ENCODE data around the gene MCOLN2.
A peak's percentile ranks its signal among the peaks of the same experiment; 100 is the strongest.

MCOLN2 gene

DNA sequence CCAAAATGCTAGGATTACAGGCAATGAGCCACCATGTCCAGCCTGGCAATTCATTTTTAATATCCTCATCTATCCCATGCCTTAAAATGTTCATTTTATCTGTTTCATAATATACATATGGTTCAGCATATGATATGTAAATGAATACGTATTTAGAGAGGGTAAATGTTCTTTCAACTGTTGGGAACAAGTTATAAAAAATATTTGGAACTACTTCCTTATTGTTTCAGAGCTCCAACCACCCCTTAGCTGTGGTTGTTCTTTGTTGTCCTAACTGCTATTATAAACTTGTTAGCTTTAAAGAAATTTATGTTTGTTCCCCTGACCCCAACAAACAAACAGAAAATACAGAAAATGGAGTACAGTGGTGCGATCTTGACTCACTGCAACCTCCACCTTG lies 14.5 kb downstream of the MCOLN2 start:
- DNase-seq: no peak

DNA sequence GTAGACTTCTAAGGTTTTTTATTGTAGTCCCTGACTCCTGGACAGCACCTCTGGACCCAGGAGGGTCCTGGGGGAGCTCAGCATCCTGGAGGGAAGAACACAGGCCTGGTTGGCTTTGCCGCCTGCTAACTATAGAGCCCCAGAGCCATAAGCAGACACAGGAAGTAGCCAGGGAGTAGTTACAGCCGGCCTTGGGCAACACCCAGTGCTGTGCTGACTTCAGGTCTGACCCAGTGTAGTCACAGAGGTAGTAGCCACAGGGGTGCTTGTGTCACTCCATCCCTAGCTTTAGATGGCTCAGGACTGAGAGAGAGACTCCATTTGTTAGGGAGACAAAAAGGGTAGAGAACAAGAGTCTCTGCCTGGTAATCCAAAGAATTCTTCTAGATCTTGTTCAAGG lies 21.9 kb downstream of the MCOLN2 start:
- DNase-seq: no peak

DNA sequence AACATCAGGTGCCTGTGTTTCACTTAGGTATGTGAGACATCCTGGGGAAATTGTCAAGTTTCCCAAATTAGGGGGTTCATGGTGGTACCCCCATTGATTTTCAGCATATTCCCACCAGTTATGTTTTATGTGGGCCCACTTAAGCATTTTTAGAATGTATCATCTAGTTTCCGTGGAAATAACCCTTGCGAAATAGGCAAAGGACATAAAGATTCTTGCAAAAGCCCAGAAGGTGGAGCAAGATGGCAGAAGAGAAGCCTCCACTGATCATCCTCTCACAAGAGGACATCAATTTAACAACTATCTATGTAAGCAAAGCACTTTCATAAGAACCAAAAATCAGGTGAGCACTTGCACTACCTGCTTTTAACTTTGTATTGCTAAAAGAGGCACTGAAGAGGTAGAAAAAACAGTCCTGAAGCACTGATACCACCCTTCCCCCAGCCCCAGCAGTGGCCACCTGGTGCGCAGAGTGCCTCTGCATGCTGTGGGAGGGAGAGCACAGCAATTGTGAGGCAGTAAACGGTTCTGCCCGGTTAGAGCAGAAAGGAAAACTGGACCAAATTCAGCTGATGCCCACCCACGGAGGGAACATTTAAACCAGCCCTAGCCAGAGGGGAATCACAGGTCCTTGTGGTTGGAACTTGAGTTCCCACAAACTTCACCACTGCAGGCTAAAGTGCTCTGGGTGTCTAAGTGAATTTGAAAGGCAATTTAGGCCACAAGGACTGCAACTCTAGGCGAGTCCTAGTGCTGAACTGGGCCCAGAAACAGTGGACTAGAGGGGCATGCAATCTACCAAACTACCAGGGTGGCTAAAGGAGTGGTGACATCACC lies 23.2 kb downstream of the MCOLN2 start:
- DNase-seq: peak; percentile 67

DNA sequence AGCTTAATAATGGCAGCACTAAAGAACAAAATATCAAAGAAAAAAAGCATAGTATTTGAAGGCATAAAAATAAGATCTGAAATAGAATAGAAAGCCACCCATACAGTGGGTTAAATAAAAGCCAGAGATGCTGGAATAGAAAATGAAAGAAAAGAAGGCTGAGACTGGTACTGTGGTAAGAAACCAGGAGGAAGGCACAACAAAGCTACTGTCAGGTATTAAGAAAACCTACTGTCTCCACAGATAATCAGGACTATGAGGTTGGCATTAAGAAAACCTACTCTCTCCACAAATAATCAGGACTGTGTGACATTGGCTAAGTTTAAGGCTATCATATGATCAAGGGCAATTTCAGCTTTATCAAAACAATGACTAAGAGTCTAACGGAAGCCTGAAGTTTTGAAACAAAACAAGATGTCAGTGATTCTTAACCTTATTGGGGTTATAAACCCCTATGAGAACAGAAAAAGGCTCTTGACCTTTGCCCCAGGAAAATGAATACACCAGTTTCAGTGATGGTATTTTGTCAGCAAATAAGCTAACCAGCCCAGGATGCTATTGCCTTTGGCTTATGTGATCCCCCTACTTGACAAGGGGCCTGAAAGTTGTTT lies 24.4 kb downstream of the MCOLN2 start:
- DNase-seq: peak; percentile 22

DNA sequence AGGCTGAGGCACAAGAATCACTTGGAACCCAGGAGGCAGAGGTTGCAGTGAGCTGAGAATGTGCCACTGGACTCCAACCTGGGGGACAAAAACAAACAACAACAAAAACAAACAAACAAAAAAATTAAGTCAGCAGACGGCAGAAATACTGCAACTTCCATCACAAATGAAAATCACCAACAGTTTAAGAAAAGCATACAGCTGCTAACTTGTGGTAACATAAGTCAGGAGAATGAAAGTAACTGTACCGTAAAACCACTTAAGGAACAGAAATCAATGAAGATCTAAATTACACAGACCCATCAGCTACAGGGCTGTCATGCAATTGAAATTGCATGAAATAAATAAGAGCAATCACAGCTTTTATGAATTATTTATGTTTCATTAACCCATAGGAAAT lies 25.0 kb downstream of the MCOLN2 start:
- DNase-seq: no peak

DNA sequence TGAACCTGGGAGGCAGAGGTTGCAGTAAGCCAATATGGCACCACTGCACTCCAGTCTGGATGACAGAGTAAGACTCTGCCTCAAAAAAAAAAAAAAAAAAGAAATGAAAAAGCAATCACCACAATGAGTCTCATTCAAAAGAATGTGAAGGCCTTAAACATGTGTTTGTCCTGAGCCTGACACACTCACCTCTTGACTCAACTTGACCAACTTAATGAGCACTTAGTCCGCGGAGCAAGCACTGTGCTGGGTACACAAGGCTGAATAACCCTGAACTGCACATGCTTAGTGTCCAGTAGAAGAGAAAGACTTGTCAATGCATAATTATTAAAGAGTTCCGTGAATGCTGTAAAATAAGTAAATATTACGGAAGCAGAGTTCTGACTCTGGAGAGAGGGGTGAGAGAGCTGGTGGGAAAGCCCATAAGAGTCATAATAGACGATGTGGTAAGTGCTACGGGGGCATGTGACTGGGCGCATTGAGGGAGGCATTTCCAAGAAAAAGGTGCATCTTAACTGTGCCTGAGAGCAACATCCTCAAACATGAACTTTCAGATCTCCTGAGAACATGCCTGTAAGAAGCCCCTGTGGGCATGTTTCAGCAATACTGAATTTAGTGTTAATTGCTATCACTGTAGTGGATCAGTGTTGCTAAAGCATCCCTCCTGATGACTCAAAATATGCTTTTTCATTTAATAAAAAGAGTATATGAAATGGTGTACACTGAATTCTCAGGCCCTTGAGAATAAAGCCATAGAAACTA lies 27.2 kb downstream of the MCOLN2 start:
- peak; percentile 42 for DNase-seq

DNA sequence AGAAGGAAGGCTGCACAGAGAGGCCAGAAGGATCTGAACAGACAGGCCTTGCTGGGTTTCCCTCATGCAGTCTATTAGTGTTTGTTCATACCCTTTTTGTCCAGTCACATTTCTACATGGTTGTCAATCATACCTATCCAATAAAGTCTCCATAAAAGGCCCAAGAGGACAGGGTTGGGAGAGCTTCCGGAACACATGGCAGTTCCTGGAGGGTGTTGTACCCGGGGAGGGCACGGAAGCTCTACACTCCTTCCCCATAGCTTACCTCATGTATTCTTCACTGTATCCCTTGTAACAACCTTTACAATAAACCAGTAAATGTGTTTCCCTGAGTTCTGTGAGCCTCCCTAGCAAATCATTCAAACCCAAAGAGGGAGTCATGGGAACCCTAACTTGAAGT lies 28.0 kb downstream of the MCOLN2 start:
- no peak for DNase-seq

DNA sequence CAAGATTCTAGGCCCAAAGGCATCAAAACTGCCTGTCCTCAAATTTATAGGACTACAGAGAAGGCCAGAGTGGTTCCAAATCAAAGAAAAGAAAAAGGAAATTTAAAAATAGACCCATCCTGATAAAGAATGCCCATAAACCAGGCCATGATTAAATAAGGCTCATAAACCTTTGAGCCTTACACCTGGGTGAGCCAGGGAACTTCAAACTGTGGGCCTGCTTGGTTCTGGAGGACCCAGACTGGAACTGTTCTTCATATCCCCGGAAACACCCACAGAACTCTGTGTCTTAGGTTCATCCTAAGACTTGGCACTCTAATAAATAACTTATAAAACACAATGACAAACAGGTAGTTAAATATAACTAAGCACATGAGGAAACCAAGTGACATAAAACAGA lies 28.8 kb downstream of the MCOLN2 start:
- DNase-seq: no peak

DNA sequence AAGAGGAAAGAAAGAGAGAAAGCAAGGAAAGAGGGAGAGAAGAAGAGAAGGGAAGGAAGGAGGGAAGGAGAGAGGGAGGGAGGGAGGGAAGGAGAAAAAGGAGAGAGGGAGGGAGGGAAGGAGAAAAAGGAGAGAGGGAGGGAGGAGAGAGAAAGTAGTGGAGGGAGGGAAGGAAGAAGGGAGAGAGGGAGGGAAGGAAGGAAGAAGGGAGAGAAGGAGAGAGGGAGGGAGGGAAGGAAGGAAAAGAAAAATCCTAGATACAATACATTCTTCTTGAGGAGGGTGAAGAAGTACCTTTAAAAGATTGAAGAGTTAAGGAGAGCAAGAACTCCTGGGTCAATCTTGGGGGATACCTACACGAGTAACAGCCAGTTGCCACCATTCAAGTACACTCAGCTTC lies 29.2 kb downstream of the MCOLN2 start:
- no peak for DNase-seq

DNA sequence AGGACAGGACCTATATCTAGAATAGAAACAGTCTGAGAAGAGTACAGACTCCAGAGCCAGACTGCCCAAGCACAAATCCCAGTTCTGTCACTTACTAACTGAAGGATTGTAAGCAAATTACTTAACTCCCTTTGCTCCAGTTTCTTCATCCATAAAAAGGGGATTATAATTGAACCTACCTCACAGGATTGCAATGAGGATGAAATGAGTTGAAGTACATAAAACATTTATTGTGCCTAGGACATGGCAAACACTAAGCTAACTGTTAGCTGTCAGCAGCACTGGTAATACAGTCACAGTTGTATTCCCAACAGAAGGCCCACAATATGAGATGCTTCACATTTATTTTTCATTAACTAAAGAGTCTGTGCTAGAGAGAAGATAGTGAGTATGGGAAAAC lies 33.9 kb downstream of the MCOLN2 start:
- DNase-seq: no peak

DNA sequence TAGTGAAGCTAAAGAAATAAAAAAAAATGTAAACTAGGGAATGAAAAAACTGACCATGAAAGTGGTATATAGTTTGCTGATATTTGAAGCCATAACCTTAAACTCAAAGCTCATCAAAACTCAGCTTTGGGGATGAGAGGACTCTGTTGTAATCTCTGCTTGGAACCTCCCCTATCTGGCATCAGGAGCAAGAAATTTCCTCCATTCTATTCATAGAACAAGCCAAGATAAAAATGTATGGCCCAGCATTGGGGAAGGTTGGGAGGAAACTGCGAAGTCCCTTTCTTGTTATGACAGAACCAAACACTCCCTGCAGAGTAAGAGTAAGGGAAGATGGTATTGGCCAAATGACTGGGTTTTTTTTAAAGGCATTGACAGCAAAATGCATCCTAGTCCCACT lies 35.6 kb downstream of the MCOLN2 start:
- DNase-seq: peak; percentile 25

DNA sequence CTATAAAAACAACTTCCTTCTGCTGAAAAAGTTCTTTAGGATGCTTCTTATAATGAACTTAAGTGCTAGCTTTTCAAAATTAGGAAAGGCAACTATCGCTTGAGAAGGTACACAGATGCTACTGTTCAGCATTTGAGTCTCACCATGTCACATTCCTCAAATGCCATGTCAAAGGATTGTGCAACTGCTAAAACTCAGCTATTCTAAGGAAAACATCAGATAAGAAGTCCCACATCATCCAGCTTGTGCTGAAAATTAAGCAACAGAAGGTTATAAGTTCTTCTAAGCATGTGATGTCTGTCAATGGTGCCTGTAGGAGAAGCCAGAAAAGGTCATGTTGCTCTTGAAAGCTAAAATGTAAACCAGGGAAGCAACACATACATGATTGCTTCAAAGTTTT lies 36.5 kb downstream of the MCOLN2 start:
- DNase-seq: peak; percentile 51

DNA sequence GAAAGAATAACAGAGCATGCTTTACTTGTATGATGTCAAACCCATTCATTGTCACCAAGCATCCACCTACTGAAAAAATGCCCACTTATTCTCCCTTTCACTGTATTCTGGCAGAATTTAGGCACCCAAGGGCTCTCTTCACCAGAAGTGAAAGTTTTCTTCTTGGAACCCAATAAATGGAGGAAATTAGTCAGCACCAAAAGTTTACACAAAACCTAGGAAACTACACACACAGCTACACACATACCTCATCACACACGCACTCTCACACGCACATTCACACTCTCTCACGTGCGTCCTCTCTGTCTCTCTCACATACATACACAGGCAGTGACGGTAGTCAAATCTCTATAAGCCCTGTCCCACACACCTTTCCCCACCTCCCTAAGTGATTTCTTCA lies 37.6 kb downstream of the MCOLN2 start:
- DNase-seq: peak; percentile 25

DNA sequence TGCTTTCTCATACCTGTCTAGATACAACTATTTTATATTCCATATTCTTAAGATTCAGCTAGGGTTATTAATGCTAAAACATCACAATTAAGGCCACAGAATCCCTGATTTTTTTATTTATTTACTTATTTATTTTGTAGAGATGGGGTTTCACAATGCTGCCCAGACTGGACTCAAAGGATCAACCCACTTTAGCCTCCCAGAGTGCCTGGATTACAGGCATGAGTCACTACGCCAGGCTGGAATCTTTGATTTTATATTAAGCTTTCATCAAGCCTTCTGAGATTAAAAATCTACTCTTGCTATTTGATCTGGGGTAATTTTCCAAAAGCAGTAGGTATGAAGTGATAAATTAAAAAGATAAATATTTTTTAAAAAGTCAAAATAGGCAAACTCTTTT lies 38.9 kb downstream of the MCOLN2 start:
- no peak for DNase-seq

DNA sequence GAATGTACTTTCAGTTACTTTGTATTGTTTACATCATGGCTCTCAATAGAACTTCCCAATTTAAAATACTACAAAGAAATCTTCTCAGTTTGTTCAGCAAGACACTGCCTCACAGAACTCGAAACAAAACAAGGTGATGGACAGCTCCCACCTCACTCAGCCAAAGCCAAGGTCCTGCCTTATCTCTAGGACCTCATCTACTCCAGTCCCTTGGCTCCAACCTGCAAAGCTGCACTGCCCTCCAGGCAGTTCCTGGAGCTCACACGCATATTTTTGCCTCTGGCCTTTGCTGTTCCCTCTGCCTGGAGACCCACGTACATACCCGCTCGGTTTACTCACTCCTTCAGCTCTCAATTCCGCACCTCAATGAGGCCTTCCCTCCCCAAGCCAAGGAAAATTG lies 40.3 kb downstream of the MCOLN2 start:
- DNase-seq: no peak

DNA sequence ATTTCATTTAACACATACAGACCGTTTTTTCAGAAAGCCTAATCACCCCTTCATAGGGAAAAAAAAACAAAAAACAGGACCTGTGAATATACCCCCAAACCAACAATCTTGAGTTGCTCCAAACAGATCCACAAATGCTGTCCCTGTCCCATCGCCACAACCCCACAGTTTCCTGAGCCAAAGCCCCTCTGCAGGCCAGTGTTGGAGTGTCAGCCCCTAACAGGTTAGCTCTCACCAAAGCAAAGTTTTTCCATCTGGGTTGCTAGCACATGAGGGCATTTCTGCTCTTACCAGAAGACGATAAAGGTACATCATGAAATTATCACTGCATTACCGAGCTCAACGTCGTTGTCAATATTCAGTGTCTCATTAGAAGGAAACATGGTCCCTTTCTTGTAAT lies 40.8 kb downstream of the MCOLN2 start:
- no peak for DNase-seq

DNA sequence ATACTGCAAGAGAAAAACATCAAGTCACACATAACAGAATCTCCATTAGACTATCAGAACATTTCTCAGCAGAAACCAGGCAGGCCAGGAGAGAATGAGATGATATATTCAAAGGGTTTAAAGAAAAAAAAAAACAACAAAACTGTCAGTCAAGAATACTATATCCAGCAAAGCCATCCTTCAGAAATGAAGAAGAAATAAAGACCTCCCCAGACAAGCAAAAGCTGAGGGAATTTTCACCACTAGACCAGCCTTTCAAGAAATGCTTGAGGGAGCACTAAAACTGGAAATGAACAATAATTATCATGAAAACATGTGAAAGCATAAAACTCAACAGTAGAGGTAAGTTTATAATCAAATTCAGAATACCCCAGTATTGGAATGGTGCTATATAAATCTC lies 47.2 kb downstream of the MCOLN2 start:
- no peak for DNase-seq

DNA sequence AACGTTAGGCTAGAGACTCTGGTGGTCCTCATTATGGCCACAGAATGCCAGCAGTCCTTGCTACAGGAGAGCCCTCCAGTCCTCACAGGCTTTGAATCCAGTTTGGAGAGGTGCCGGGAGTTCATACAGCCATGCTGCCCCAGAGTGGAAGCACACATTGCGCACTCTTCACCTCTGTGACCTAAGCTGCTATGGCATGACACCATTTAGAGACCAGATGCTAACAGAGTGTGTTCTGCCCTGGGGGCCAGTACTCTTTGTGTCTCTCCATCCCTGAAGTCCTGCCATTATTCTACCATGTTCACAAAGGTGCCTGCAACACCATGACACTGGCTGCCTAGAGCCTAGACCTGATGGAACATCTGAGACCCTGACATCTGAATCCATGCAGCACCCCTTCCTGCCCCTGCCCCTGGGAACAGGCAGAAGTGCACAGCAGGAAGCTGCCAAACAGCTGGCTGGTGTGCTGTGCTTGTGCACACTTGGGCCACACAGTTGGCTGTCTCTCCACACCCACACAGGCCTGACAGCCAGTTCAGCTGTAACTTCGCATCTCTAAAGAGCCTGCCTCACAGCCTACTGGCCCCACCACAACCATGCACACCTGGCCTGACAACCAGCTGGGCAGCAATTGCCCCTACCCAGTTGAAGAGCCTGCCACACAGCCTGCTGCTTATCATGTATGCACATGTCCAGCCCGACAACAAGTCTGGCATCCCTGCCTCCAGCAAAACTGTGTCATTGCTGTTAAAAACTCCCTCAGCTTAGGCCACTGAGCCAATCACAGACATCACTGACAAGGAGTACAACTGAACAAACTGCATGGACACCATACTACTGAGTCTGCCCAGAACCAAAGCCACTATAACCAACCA lies 49.1 kb downstream of the MCOLN2 start:
- DNase-seq: no peak

DNA sequence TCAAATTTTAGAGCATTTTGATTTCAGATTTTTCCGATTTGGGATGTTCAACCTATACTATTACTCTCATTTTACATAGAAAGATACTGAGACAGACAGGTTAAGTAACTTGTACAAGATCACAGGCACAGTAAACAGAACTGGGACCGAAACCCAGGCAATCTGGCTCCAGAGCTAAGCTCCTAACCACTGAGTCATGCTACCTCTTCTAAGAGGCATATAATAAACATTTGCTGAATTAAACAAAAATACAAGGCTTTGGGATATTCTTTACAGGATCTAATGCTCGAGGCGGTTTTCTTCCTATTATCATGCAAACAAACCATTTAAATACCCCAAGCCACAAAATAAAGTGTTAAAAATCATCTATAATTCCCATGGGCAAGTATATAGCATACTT lies 50.3 kb downstream of the MCOLN2 start:
- no peak for DNase-seq

DNA sequence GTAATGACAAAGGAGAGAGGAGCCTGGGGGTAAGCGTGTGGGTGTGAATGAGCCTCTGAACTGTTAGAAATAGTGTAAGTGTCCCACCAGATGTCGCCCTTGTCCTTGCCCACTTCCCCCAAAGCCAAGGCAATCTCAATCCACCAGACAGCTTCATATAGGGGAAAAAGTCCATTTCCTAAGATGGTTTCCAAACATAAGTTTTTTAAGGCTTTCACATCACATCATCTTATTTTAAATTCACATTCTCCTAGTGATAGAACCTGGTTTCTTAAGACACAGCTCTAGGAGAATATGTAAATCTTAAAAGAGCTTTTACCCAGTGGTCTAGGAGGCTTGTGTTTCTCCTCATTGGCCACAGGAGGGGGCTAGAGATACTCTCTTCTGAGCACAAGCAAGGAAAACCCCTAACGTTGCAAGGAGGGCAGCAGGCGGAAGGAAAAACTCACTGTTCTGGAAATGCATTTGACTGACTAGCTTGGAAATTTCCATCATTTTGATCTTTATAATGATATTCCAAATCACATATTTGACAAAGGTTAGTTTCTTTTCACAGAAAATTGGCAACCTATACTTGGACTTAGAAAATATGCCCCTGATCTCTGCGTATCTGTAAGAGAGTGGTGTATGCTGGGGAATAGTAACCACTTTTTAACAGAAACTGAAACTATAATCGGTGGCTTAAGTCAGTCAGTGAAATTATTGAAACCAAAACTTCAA lies 52.0 kb downstream of the MCOLN2 start:
- DNase-seq: peak; percentile 93

DNA sequence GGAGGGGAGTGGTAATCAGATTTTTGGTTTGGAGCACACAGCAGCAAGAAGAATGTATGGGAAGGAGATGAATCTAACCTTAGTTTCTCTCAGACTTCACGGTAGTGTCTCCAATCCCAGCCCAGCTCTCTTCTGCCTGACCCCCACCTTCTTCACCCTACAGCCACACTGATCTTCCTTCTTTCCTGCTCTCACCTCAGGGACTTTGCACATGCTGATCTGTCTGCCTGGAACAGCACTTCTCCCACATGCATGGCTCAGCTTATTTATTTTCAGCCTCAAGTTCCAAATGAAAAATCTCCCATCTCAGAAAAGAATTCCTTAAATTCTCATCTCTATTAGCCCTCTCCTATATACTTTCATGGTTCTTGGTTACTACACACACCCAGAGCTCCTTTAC lies 55.1 kb downstream of the MCOLN2 start:
- DNase-seq: no peak

DNA sequence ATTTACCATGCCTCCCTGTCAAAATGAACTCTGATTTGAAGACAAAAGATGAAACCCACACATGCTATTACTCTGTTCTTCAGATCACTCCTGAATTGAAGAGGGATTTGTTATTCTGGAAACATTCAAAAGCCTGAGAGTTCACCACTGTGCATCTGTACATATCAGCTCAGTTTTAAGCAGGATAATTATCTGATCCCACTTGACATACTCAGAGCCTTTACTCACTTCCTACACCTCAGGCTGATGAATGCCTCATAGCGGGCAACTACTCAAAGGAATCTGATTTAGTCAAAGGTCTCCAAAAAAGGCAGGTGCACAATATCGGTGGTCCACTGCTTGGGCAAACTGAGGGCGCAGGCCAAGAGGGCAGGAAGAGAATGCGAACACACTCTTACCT lies 56.4 kb downstream of the MCOLN2 start:
- DNase-seq: no peak
